Measurements from ENCODE around the gene ICE2.

DNA sequence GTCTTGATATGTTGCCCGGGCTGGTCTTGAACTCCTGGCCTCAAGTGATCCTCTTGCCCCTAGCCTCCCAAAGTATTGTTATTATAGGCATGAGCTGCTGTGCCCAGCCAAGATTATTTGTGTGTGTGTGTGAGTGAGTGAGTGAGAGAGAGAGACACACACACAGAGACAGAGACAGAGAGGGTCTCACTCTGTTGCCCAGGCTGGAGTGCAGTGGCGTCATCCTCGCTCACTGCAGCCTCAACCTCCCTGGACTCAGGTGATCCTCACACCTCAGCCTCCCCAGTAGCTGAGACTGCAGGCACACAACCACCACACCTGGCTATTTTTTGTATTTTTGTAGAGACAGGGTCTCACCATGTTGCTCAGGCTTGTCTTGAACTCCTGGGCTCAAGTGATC, 5.8 kb downstream of the ICE2 start:
- TF ChIP-seq CTCF (IDR thresholded peaks at IDR 0.05), result no peak
- no peak for TF ChIP-seq POLR2A (IDR thresholded peaks at IDR 0.05)

Data from uterus (tissue), 2 donors.